Measurements from ENCODE around the gene CORO7.

Gene CORO7

GRCh38 chr16:4359914-4360313 is 56.5 kb downstream of the CORO7 start:
- DNase-seq (ENCODE audit: low spot score): no peak
- in situ Hi-C loops (cut with MboI; ENCODE audit: low sequenced_read_pairs, unreplicated experiment): no loop called here
- TF ChIP-seq CTCF (IDR thresholded peaks at IDR 0.05; ENCODE audit: borderline replicate concordance, control extremely low read depth, extremely low read depth, insufficient read depth, missing control alignments): no peak

- in situ Hi-C loops (cut with MboI; ENCODE audit: low sequenced_read_pairs, unreplicated experiment): no loop called here
- peak; percentile 80 for DNase-seq (ENCODE audit: low spot score)
- peak; percentile 88 for TF ChIP-seq CTCF (IDR thresholded peaks at IDR 0.05; ENCODE audit: borderline replicate concordance, control extremely low read depth, extremely low read depth, insufficient read depth, missing control alignments)
Measured at GRCh38 chr16:4358831-4359561, 57.4 kb downstream of the CORO7 start.

GRCh38 chr16:4358236-4358635 is 58.2 kb downstream of the CORO7 start:
- in situ Hi-C loops (cut with MboI; ENCODE audit: low sequenced_read_pairs, unreplicated experiment): no loop called here
- no peak for DNase-seq (ENCODE audit: low spot score)
- no peak for TF ChIP-seq CTCF (IDR thresholded peaks at IDR 0.05; ENCODE audit: borderline replicate concordance, control extremely low read depth, extremely low read depth, insufficient read depth, missing control alignments)

GRCh38 chr16:4356820-4357219 is 59.6 kb downstream of the CORO7 start:
- in situ Hi-C loops (cut with MboI; ENCODE audit: low sequenced_read_pairs, unreplicated experiment): no loop called here
- DNase-seq (ENCODE audit: low spot score): no peak
- no peak for TF ChIP-seq CTCF (IDR thresholded peaks at IDR 0.05; ENCODE audit: borderline replicate concordance, control extremely low read depth, extremely low read depth, insufficient read depth, missing control alignments)

- in situ Hi-C loops (cut with MboI; ENCODE audit: low sequenced_read_pairs, unreplicated experiment): no loop called here
- no peak for DNase-seq (ENCODE audit: low spot score)
- TF ChIP-seq CTCF (IDR thresholded peaks at IDR 0.05; ENCODE audit: borderline replicate concordance, control extremely low read depth, extremely low read depth, insufficient read depth, missing control alignments): no peak
Measured at GRCh38 chr16:4354512-4355409, 61.6 kb downstream of the CORO7 start.

- no peak for DNase-seq (ENCODE audit: low spot score)
- in situ Hi-C loops (cut with MboI; ENCODE audit: low sequenced_read_pairs, unreplicated experiment): no loop called here
- no peak for TF ChIP-seq CTCF (IDR thresholded peaks at IDR 0.05; ENCODE audit: borderline replicate concordance, control extremely low read depth, extremely low read depth, insufficient read depth, missing control alignments)
Measured at GRCh38 chr16:4353675-4354074, 62.7 kb downstream of the CORO7 start.

Measured in GM13976 (cell line).